Measurements from ENCODE around the gene PRKCB. TPM values are rescaled to one million over a fixed set of nuclear protein-coding genes. Genes with fewer than 3 reads are reported as not detected.

PRKCB gene
- polyA plus RNA-seq, 1 experiment, result not detected

DNA sequence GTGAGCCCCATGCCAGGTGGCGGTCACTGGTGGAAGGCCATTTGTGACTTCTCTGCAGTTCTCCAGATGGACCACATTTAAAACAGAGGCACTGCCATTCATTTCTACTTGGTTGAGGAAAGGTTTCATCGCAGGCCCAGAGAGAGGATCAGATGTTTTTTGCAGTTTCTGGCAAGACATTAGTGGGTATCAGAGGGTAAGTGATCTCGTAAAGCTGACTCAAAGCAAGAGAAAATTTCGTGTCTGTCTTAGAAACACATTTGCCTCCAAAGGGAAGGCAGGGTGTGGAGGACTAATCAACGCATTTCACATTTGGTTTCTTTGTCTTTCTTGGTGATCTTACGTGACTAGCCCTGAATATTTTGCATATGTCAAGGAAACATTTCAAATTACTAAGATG lies 81.8 kb downstream of the PRKCB start:
- no peak overlapping the region for H3K27ac ChIP-seq (ENCODE audit: low read depth, low read length)
- no peak for DNase-seq (ENCODE audit: low read depth, low spot score)
- H3K27me3 ChIP-seq (ENCODE audit: control insufficient read depth, insufficient read depth, low read length), result no peaks in the 10 kb centered on the region
- no peak overlapping the region for H3K4me3 ChIP-seq (ENCODE audit: low read depth, low read length)
- POLR2A ChIA-PET, result no interaction called here
- TF ChIP-seq CTCF (IDR thresholded peaks at IDR 0.05; ENCODE audit: low read depth, low read length), result no peak
- H3K9me3 ChIP-seq (ENCODE audit: control insufficient read depth, insufficient read depth, low read length), result no peaks in the 10 kb centered on the region
- CTCF ChIA-PET, result no interaction called here

DNA sequence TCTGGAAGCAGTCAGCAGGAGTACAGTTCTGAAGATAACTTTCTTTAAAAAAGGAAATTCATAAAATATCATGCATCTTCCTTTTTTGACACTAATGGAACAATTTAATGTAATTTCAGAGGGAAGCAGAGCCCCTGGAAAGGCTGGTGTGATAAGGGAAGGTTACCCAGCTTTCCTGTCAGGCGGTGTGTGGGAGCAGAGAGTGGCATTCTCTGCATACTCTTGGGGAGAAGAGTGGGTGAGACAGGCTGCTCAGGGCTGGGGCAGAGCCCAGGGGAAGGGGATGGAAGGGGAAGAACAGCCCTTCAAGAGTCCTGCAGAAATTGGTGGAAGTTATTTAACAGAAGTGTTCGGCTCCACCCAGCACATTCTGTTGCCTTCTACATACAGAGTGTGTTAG lies 84.7 kb downstream of the PRKCB start:
- H3K4me3 ChIP-seq (ENCODE audit: low read depth, low read length), result no peak overlapping the region
- TF ChIP-seq CTCF (IDR thresholded peaks at IDR 0.05; ENCODE audit: low read depth, low read length), result no peak
- DNase-seq (ENCODE audit: low read depth, low spot score), result no peak
- ChIA-PET POLR2A (no interaction called here), CTCF (no interaction called here)
- no peaks in the 10 kb centered on the region for H3K27me3 ChIP-seq (ENCODE audit: control insufficient read depth, insufficient read depth, low read length)
- no peak overlapping the region for H3K27ac ChIP-seq (ENCODE audit: low read depth, low read length)
- H3K9me3 ChIP-seq (ENCODE audit: control insufficient read depth, insufficient read depth, low read length), result no peaks in the 10 kb centered on the region

DNA sequence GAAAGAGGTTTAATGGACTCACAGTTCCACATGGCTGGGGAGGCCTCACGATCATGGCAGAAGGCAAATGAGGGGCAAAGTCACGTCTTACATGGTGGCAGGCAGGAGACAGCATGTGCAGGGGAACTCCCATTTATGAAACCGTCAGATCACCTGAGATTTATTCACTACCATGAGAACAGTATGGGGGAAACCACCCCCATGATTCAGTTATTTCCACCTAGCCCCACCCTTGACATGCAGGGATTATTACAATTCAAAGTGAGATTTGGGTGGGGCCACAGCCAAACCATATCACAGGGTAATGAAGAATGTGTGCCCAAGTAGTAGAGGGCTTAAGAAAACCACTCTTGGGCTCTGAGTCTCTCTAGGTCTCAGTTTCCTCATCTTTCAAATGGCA lies 85.1 kb downstream of the PRKCB start:
- H3K27me3 ChIP-seq (ENCODE audit: control insufficient read depth, insufficient read depth, low read length), result no peaks in the 10 kb centered on the region
- TF ChIP-seq CTCF (IDR thresholded peaks at IDR 0.05; ENCODE audit: low read depth, low read length), result no peak
- no peak overlapping the region for H3K27ac ChIP-seq (ENCODE audit: low read depth, low read length)
- H3K9me3 ChIP-seq (ENCODE audit: control insufficient read depth, insufficient read depth, low read length), result no peaks in the 10 kb centered on the region
- ChIA-PET CTCF (no interaction called here), POLR2A (no interaction called here)
- no peak overlapping the region for H3K4me3 ChIP-seq (ENCODE audit: low read depth, low read length)
- DNase-seq (ENCODE audit: low read depth, low spot score), result no peak

DNA sequence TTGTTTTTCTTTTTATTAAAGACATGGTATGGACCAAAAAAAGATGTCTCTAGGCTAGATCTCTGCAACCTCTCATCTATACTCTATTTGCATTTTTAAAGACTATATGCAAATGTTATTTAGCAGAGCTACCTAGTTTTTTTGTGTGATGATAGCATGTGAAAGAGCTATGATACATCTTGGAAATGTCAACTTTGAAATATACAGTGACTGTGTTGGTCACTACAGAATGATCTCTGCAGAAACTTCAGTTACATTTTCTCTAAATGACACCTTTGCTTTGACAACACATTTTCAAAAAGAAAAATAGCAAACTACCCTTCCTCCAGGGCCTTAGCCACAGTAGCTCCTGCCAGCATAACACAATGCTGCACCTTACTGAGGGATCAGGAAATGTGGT lies 86.6 kb downstream of the PRKCB start:
- no peak overlapping the region for H3K27ac ChIP-seq (ENCODE audit: low read depth, low read length)
- no peaks in the 10 kb centered on the region for H3K9me3 ChIP-seq (ENCODE audit: control insufficient read depth, insufficient read depth, low read length)
- DNase-seq (ENCODE audit: low read depth, low spot score), result no peak
- H3K4me3 ChIP-seq (ENCODE audit: low read depth, low read length), result no peak overlapping the region
- CTCF ChIA-PET, result no interaction called here
- no peak for TF ChIP-seq CTCF (IDR thresholded peaks at IDR 0.05; ENCODE audit: low read depth, low read length)
- no peaks in the 10 kb centered on the region for H3K27me3 ChIP-seq (ENCODE audit: control insufficient read depth, insufficient read depth, low read length)
- POLR2A ChIA-PET, result no interaction called here

DNA sequence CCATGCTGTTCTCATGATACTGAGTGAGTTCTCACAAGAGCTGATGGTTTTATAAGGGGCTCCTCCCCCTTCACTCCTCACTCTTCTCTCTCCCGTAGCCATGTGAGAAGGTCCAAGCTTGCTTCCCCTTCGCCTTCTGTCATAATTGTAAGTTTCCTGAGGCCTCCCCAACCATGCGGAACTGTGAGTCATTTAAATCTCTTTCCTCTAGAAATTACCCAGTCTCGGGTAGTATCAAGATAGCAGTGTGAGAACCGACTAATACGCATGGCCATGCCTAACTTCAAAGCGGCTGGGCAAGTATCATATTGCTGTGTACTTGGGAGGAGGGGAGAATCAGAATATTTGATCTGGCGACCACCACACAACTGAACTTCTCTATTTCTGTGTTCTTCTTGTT lies 88.3 kb downstream of the PRKCB start:
- no peak for DNase-seq (ENCODE audit: low read depth, low spot score)
- no peak overlapping the region for H3K27ac ChIP-seq (ENCODE audit: low read depth, low read length)
- TF ChIP-seq CTCF (IDR thresholded peaks at IDR 0.05; ENCODE audit: low read depth, low read length), result no peak
- ChIA-PET CTCF (no interaction called here), POLR2A (no interaction called here)
- no peaks in the 10 kb centered on the region for H3K9me3 ChIP-seq (ENCODE audit: control insufficient read depth, insufficient read depth, low read length)
- H3K27me3 ChIP-seq (ENCODE audit: control insufficient read depth, insufficient read depth, low read length), result no peaks in the 10 kb centered on the region
- no peak overlapping the region for H3K4me3 ChIP-seq (ENCODE audit: low read depth, low read length)

Data from AG04450 (cell line).